Measurements from ENCODE around the gene FAM193B.

Gene FAM193B

GRCh38 chr5:177475563-177476427, 78.6 kb downstream of the FAM193B start:
- DNase-seq (ENCODE audit: extremely low spot score, insufficient read length, low read depth) (no peak), FAIRE-seq (no peak)

GRCh38 chr5:177474846-177475562, 79.4 kb downstream of the FAM193B start:
- no peak for DNase-seq (ENCODE audit: extremely low spot score, insufficient read length, low read depth)
- FAIRE-seq: no peak

GRCh38 chr5:177474002-177474476, 80.3 kb downstream of the FAM193B start:
- FAIRE-seq: no peak
- no peak for DNase-seq (ENCODE audit: extremely low spot score, insufficient read length, low read depth)

- DNase-seq (ENCODE audit: extremely low spot score, insufficient read length, low read depth): no peak
- FAIRE-seq: no peak
Observed at GRCh38 chr5:177473443-177474001, 80.8 kb downstream of the FAM193B start, which contains the start of gene DBN1. Gene DBN1 (minus strand): TSS chr5:177473634. CDS start chr5:177473521, 113 bp downstream.

GRCh38 chr5:177472460-177473442, 81.6 kb downstream of the FAM193B start:
- FAIRE-seq (no peak), DNase-seq (ENCODE audit: extremely low spot score, insufficient read length, low read depth) (no peak)

GRCh38 chr5:177471610-177472356, 82.6 kb downstream of the FAM193B start:
- FAIRE-seq (no peak), DNase-seq (ENCODE audit: extremely low spot score, insufficient read length, low read depth) (no peak)

GRCh38 chr5:177470759-177471536, 83.4 kb downstream of the FAM193B start:
- no peak for DNase-seq (ENCODE audit: extremely low spot score, insufficient read length, low read depth)
- no peak for FAIRE-seq

Data from GM18507 (cell line).